NCI-H187 (cell line): ENCODE results near the gene TIGAR.

ENCODE experiments used
- DNase-seq, 2 experiments: peaks; one replicate each; lab custom pipeline; 2025; lab: John Stamatoyannopoulos, UW

Gene TIGAR

GRCh38 chr12:4282892-4283511 lies 38.0 kb upstream of the TIGAR start:
- no peak for DNase-seq

GRCh38 chr12:4283512-4284255 lies 37.3 kb upstream of the TIGAR start:
- DNase-seq, result no peak

GRCh38 chr12:4284306-4284705 lies 36.7 kb upstream of the TIGAR start:
- no peak for DNase-seq

- no peak for DNase-seq
Measured at GRCh38 chr12:4285070-4285469, 35.9 kb upstream of the TIGAR start.

- DNase-seq, result no peak
Measured at GRCh38 chr12:4286228-4286627, 34.8 kb upstream of the TIGAR start.

GRCh38 chr12:4286771-4287317 lies 34.2 kb upstream of the TIGAR start:
- no peak for DNase-seq

GRCh38 chr12:4287325-4288211 lies 33.4 kb upstream of the TIGAR start:
- no peak for DNase-seq

- no peak for DNase-seq
Measured at GRCh38 chr12:4288296-4289131, 32.5 kb upstream of the TIGAR start.

- DNase-seq, result no peak
Measured at GRCh38 chr12:4289231-4289878, 31.7 kb upstream of the TIGAR start.

GRCh38 chr12:4289998-4290790 lies 30.8 kb upstream of the TIGAR start:
- DNase-seq, result no peak

- DNase-seq, result no peak
Measured at GRCh38 chr12:4292341-4293073, 28.5 kb upstream of the TIGAR start.

- DNase-seq, result no peak
Measured at GRCh38 chr12:4293299-4293965, 27.6 kb upstream of the TIGAR start.

GRCh38 chr12:4293966-4294505 lies 27.0 kb upstream of the TIGAR start:
- no peak for DNase-seq

- DNase-seq, result no peak
Measured at GRCh38 chr12:4296751-4297150, 24.3 kb upstream of the TIGAR start.

- DNase-seq, result no peak
Measured at GRCh38 chr12:4297617-4298016, 23.4 kb upstream of the TIGAR start.

GRCh38 chr12:4300883-4301282 lies 20.1 kb upstream of the TIGAR start:
- no peak for DNase-seq

- DNase-seq, result no peak
Measured at GRCh38 chr12:4301932-4302501, 19.0 kb upstream of the TIGAR start.

- no peak for DNase-seq
Measured at GRCh38 chr12:4302881-4303280, 18.1 kb upstream of the TIGAR start.
